Gastroesophageal sphincter (tissue), 3 donors: ENCODE measurements around the gene GABRG3.

Experiments used
- EP300 ChIP-seq: sonication (generic); formaldehyde crosslinking; IDR thresholded peaks from one replicate; pipeline ENCODE4 v1.6.1; 2017; ENCODE audit warnings: antibody characterized with exemption, mild to moderate bottlenecking
- POLR2A ChIP-seq, 2 donors: fragments of 450-650 bp; IDR thresholded peaks; one replicate each; pipeline ENCODE4 v1.6.1; 2017; ENCODE audit warnings: antibody characterized with exemption in 2 of 2, mild to moderate bottlenecking in 2 of 2, moderate library complexity in 1 of 2
- TF ChIP-seq, protein P1 (sequence below), 4 experiments: fragments of 200-600 bp in 2 of 4; fragments of 450-650 bp in 2 of 4; sonication (generic) in 1 of 4; IDR thresholded peaks; one replicate each; pipeline ENCODE4 v1.5.1; 2017 to 2019; ENCODE audit warnings: antibody characterized with exemption in 4 of 4, mild to moderate bottlenecking in 2 of 4, moderate library complexity in 2 of 4

DNA sequence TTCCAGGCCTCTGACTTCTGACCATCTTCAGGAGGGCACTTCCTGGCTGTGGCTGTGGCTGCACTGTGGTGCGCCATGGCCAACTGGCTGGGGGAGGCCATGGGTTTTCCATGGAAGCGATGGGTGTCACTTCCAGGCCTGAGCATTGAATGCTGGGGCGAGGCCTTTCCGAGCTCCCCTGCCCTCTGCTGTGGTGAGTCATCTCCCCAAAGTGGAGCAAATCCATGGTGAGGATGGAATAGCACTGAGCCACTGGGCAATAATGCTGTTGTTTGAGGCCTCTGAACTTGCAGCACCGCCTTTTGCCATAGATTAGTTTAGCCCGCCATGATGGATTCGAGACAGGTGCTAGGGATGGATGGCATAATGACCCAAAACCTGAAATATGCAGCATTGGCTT is 155.5 kb downstream of the GABRG3 start:
- TF ChIP-seq POLR2A (IDR thresholded peaks at IDR 0.05) (no peak), EP300 (no peak)
- TF ChIP-seq, protein P1, sequence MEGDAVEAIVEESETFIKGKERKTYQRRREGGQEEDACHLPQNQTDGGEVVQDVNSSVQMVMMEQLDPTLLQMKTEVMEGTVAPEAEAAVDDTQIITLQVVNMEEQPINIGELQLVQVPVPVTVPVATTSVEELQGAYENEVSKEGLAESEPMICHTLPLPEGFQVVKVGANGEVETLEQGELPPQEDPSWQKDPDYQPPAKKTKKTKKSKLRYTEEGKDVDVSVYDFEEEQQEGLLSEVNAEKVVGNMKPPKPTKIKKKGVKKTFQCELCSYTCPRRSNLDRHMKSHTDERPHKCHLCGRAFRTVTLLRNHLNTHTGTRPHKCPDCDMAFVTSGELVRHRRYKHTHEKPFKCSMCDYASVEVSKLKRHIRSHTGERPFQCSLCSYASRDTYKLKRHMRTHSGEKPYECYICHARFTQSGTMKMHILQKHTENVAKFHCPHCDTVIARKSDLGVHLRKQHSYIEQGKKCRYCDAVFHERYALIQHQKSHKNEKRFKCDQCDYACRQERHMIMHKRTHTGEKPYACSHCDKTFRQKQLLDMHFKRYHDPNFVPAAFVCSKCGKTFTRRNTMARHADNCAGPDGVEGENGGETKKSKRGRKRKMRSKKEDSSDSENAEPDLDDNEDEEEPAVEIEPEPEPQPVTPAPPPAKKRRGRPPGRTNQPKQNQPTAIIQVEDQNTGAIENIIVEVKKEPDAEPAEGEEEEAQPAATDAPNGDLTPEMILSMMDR (IDR thresholded peaks at IDR 0.05) = no peak
